GM19452 (cell line): Measurements from ENCODE around the gene RLIM.
"Not testable (repeated sequence)": the region's sequence is repeated elsewhere in the genome, so short reads cannot be mapped to it uniquely, and the experiment has no call there.

Experiments
- ATAC-seq: cut with Tn5 transposase; IDR thresholded peaks from one replicate; pipeline ENCODE4 v1.9.1; 2021; ENCODE audit not compliant: unreplicated experiment

RLIM gene

GRCh38 chrX:74614093-74614909, at the start of gene RLIM:
RLIM (minus strand) TSS chrX:74614624; CDS start chrX:74595977, 18,647 bp downstream.
- peak; percentile 93 for ATAC-seq

- ATAC-seq: no peak
These were observed 41.8 kb upstream of the RLIM start for GRCh38 chrX:74656079-74656745.

- not testable (repeated sequence) for ATAC-seq
These were observed 40.5 kb upstream of the RLIM start for GRCh38 chrX:74654953-74655352.

GRCh38 chrX:74636749-74637314, 22.4 kb upstream of the RLIM start:
- ATAC-seq: no peak

GRCh38 chrX:74613370-74614092, 893 bp downstream of the RLIM start:
- ATAC-seq: no peak

GRCh38 chrX:74606799-74607198, 7.6 kb downstream of the RLIM start:
- no peak for ATAC-seq

- ATAC-seq: no peak
These were observed 8.1 kb downstream of the RLIM start for GRCh38 chrX:74606342-74606741.

- no peak for ATAC-seq
These were observed 11.4 kb downstream of the RLIM start for GRCh38 chrX:74603040-74603439.

- ATAC-seq: no peak
These were observed 12.3 kb downstream of the RLIM start for GRCh38 chrX:74602142-74602541.

- ATAC-seq: no peak
These were observed 20.8 kb downstream of the RLIM start for GRCh38 chrX:74593593-74593992.

- ATAC-seq: no peak
These were observed 28.7 kb downstream of the RLIM start for GRCh38 chrX:74585766-74586165.

GRCh38 chrX:74579597-74580198, 34.7 kb downstream of the RLIM start:
- ATAC-seq: no peak

- ATAC-seq: no peak
These were observed 36.3 kb downstream of the RLIM start for GRCh38 chrX:74578137-74578536.

GRCh38 chrX:74557378-74557777, 57.0 kb downstream of the RLIM start:
- ATAC-seq: no peak

GRCh38 chrX:74551934-74552333, 62.5 kb downstream of the RLIM start:
- ATAC-seq: no peak

GRCh38 chrX:74550295-74550802, 64.1 kb downstream of the RLIM start:
- peak; percentile 85 for ATAC-seq

GRCh38 chrX:74546984-74547383, 67.4 kb downstream of the RLIM start:
- ATAC-seq: no peak

GRCh38 chrX:74545880-74546523, 68.4 kb downstream of the RLIM start:
- ATAC-seq: no peak

GRCh38 chrX:74540635-74541249, 73.7 kb downstream of the RLIM start:
- ATAC-seq: no peak

GRCh38 chrX:74536832-74537371, 77.5 kb downstream of the RLIM start:
- ATAC-seq: peak; percentile 15
